HepG2 (cell line): ENCODE measurements around the gene CAMK1D. TPM values are rescaled to one million over a fixed set of nuclear protein-coding genes. Genes with fewer than 3 reads are reported as not detected.

Experiments used
- ATAC-seq: fragments of 200-7000 bp; cut with Tn5 transposase; 3 replicates; pipeline ENCODE4 v1.9.1; 2020; ENCODE audit warnings: mild to moderate bottlenecking, moderate library complexity
- BruUV-seq: library from RNA; stranded (reverse); fragments of 400-500 nt; replicated peaks from 2 replicates; lab custom pipeline; 2021; lab: Mats Ljungman, UMichigan
- CTCF ChIA-PET: fragments of 300-600 bp; formaldehyde crosslinking; extraction: SDS; loops from one replicate; lab custom pipeline; 2021; ENCODE audit warnings: low total read pairs, inconsistent platforms, low intra/inter-chr PET ratio; lab: Yijun Ruan, JAX
- POLR2A ChIA-PET: fragments of 350-600 bp; sonication (Branson Sonifier 250); formaldehyde crosslinking; loops from one replicate; lab custom pipeline; 2020; ENCODE audit warnings: antibody characterized with exemption, inconsistent platforms; lab: Yijun Ruan, JAX
- DNase-seq: peaks from one replicate; pipeline ENCODE4 v3.0.0-alpha.2; 2015; ENCODE audit warnings: low spot score
- FAIRE-seq: peaks from 3 replicates; lab custom pipeline; 2011; peaks lifted over from hg19 to GRCh38; lab: Jason Lieb, UNC
- H2AFZ ChIP-seq: one replicate; pipeline ENCODE4 v1.6.1; 2011; ENCODE audit warnings: low read length, inconsistent platforms
- H3K27ac ChIP-seq: fragments of 300-600 bp; 3 replicates; pipeline ENCODE4 v1.8.0; 2011; ENCODE audit warnings: mixed run types, mild to moderate bottlenecking, mixed read lengths, low read length, inconsistent platforms; ENCODE audit not compliant: insufficient read depth; ENCODE audit errors: extremely low read length
- H3K27me3 ChIP-seq, 2 experiments: fragments of 200-600 bp in 1 of 2; 2 replicates in 1 of 2; 3 replicates in 1 of 2; pipeline versions ENCODE4 v1.6.0 to v1.8.0; 2011; ENCODE audit warnings: low read length in 2 of 2, mild to moderate bottlenecking in 2 of 2, moderate library complexity in 2 of 2, inconsistent platforms in 1 of 2; ENCODE audit not compliant: insufficient read depth in 2 of 2, control insufficient read depth in 1 of 2
- H3K36me3 ChIP-seq, 2 experiments: fragments of 200-600 bp in 1 of 2; replicated peaks in 1 of 2; 2 replicates in 1 of 2; 3 replicates in 1 of 2; pipeline versions ENCODE4 v1.5.1 to v1.8.0; 2011; ENCODE audit warnings: low read length in 2 of 2, inconsistent platforms in 1 of 2; ENCODE audit not compliant: insufficient read depth in 2 of 2, control insufficient read depth in 1 of 2
- H3K4me1 ChIP-seq: 2 replicates; pipeline ENCODE4 v1.5.1; 2012; ENCODE audit warnings: low read length, inconsistent platforms; ENCODE audit not compliant: insufficient read depth
- H3K4me2 ChIP-seq: 2 replicates; pipeline ENCODE4 v1.6.0; 2011; ENCODE audit warnings: low read depth, low read length, inconsistent platforms
- H3K4me3 ChIP-seq, 3 experiments: fragments of 200-600 bp in 1 of 3; sonication (generic), shearing (Covaris generic) in 1 of 3; replicated peaks in 1 of 3; 2 replicates each; pipeline ENCODE4 v1.5.1; 2011 to 2016; ENCODE audit warnings: low read length in 3 of 3, inconsistent platforms in 2 of 3, low read depth in 2 of 3, mild to moderate bottlenecking in 2 of 3, control low read depth in 1 of 3, mixed read lengths in 1 of 3; ENCODE audit not compliant: insufficient read depth in 1 of 3
- H3K79me2 ChIP-seq: one replicate; pipeline ENCODE4 v1.6.1; 2011; ENCODE audit warnings: low read length, inconsistent platforms; ENCODE audit not compliant: insufficient read depth
- H3K9ac ChIP-seq: 2 replicates; pipeline ENCODE4 v1.6.0; 2011; ENCODE audit warnings: mild to moderate bottlenecking, low read depth, low read length, inconsistent platforms; ENCODE audit not compliant: insufficient read depth
- H3K9me3 ChIP-seq: 2 replicates; pipeline ENCODE4 v1.5.1; 2012; ENCODE audit warnings: mild to moderate bottlenecking, low read length
- H4K20me1 ChIP-seq: 2 replicates; pipeline ENCODE4 v1.6.0; 2011; ENCODE audit warnings: inconsistent platforms, mild to moderate bottlenecking, low read length, moderate library complexity; ENCODE audit not compliant: insufficient read depth
- DMAP1 ChIP-seq: IDR thresholded peaks from 2 replicates; pipeline ENCODE4 v1.6.1; 2016
- KIAA2018 ChIP-seq: sonication (generic); formaldehyde crosslinking; IDR thresholded peaks from 2 replicates; pipeline ENCODE4 v1.5.0; 2020; ENCODE audit warnings: mild to moderate bottlenecking, missing genetic modification reagents, borderline replicate concordance
- KLF16 ChIP-seq, 2 experiments: sonication (generic) in 1 of 2; formaldehyde crosslinking in 1 of 2; IDR thresholded peaks; 2 replicates each; pipeline versions ENCODE4 v1.6.1 to v1.8.0; 2016 to 2023; ENCODE audit warnings: missing genetic modification reagents in 2 of 2, missing compliant biosample characterization in 1 of 2
- MXD1 ChIP-seq: sonication (generic); formaldehyde crosslinking; IDR thresholded peaks from 2 replicates; pipeline ENCODE4 v1.4.0; 2020; ENCODE audit warnings: mild to moderate bottlenecking, missing genetic modification reagents
- RXRA ChIP-seq: sonication (generic); formaldehyde crosslinking; IDR thresholded peaks from 2 replicates; pipeline ENCODE4 v1.5.1; 2020; ENCODE audit warnings: missing genetic modification reagents
- ZBTB1 ChIP-seq: sonication (generic); formaldehyde crosslinking; IDR thresholded peaks from 2 replicates; pipeline ENCODE4 v1.4.0; 2020; ENCODE audit warnings: missing genetic modification reagents, borderline replicate concordance
- ZFP36 ChIP-seq: fragments of 150-350 bp; IDR thresholded peaks from 2 replicates; pipeline ENCODE4 v1.6.1; 2018; ENCODE audit warnings: borderline replicate concordance, low read length, low read depth; ENCODE audit not compliant: partially characterized antibody
- ZFP36L2 ChIP-seq: sonication (generic); formaldehyde crosslinking; IDR thresholded peaks from 2 replicates; pipeline ENCODE4 v1.4.0; 2020; ENCODE audit warnings: missing genetic modification reagents
- ZNF17 ChIP-seq: sonication (generic); formaldehyde crosslinking; IDR thresholded peaks from 2 replicates; pipeline ENCODE4 v1.5.0; 2020; ENCODE audit warnings: mild to moderate bottlenecking, missing genetic modification reagents
- ZNF230 ChIP-seq: sonication (generic); formaldehyde crosslinking; IDR thresholded peaks from 2 replicates; pipeline ENCODE4 v1.4.0; 2020; ENCODE audit warnings: mild to moderate bottlenecking, missing genetic modification reagents
- ZNF572 ChIP-seq: sonication (generic); formaldehyde crosslinking; IDR thresholded peaks from 2 replicates; pipeline ENCODE4 v1.5.1; 2020; ENCODE audit warnings: mild to moderate bottlenecking, missing genetic modification reagents
- ZNF607 ChIP-seq: sonication (generic); formaldehyde crosslinking; IDR thresholded peaks from 2 replicates; pipeline ENCODE4 v1.5.1; 2020; ENCODE audit warnings: missing genetic modification reagents, mild to moderate bottlenecking, borderline replicate concordance
- ZNF614 ChIP-seq: IDR thresholded peaks from 2 replicates; pipeline ENCODE4 v1.6.1; 2018; ENCODE audit warnings: missing biosample characterization, missing genetic modification reagents, inconsistent platforms, borderline replicate concordance
- WGBS: methylation state at CpG from one replicate; pipeline ENCODE4 v1.1.6; 2017; ENCODE audit warnings: low lambda C conversion rate; 5-methylcytosine and 5-hydroxymethylcytosine counted together
- in situ Hi-C: cut with HindIII; loops from 2 replicates; pipeline ENCODE4 v1.10.0; 2017; ENCODE audit warnings: low pct_unique_long_range_greater_than_20kb; ENCODE audit not compliant: extremely low pct_ligation_motif_present
- intact Hi-C: fragments of 100-400 bp; cut with micrococcal nuclease; formaldehyde crosslinking; loops from one replicate; pipeline ENCODE4 v1.10.0; 2022; ENCODE audit not compliant: unreplicated experiment
- polyA plus RNA-seq, 8 experiments: library from polyadenylated mRNA; depleted of rRNA in 3 of 8; stranded (reverse) in 7 of 8; unstranded in 1 of 8; fragments of >200 nt; fragmentation: Illumina TruSeq in 4 of 8; extraction: Trizol in 4 of 8; gene quantifications; 2 replicates each; pipeline versions ENCODE4 v1.2.1 to v1.2.3, GENCODE V29; 2011 to 2016; ENCODE audit warnings: low read depth in 4 of 8, missing spikeins in 1 of 8, mixed read lengths in 1 of 8; ENCODE audit not compliant: insufficient read depth in 1 of 8
- total RNA-seq, 5 experiments: library from RNA; depleted of rRNA; stranded (reverse); fragments of >200 nt; fragmentation: Illumina TruSeq; extraction: Trizol; gene quantifications; 2 replicates each; pipeline ENCODE4 v1.2.3, GENCODE V29; 2016; ENCODE audit warnings: low read depth in 1 of 5

Gene CAMK1D
- total and polyA plus RNA-seq, 2 of the 13 experiments (the other 11 are each of a cell fraction or from before 2014, with no cell fraction given), result under 0.01 TPM; not detected in 1

DNA sequence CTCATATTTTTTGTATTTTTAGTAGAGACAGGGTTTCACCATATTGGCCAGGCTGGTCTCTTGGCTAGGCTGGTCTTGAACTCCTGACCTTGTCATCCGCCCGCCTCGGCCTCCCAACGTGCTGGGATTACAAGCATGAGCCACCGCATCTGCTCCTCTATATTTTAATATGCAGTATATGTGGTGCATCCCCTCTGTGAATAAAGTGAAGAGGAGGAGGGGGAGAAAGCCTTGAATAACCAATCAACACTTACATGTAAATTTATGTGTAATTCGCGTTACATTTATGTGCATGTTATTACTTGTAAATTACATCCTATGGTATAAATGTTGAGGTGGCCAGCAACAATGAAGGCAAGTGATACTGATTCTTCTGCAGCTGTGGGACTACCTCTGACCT is 342.2 kb downstream of the CAMK1D start (continued):
- TF ChIP-seq KIAA2018 (no peak), KLF16 (CRISPR knock-in tag; IDR thresholded peaks at IDR 0.05) (no peak), ZFP36 (no peak)

DNA sequence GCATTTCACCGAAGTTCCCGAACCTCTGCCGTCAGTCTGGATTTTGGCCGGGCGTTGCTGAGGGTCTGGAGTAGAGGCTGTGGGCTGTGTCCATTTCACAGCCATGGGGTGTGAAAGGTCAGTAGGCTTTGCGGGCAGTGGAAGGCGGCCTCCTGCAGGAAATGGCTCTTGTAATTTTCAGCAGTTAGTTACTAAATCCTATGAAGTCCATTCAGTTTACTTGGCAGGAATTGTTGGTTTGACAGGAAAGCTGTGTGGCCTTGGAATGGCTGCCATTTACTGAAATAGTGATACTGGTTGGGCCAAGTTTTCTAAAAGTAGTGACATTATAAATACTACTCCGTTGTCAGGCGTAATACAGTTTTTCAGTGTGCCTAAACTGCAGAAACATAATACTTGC is 348.4 kb downstream of the CAMK1D start:
- POLR2A ChIA-PET, result no interaction called here
- H3K9ac ChIP-seq, result no peak overlapping the region
- in situ Hi-C loops, result no loop called here
- H2AFZ ChIP-seq, result no peak overlapping the region
- H4K20me1 ChIP-seq, result no peaks in the 10 kb centered on the region
- WGBS, result 89% methylated on average over 8 of the region's 9 CpGs
- H3K36me3 ChIP-seq, result no peaks in the 10 kb centered on the region
- CTCF ChIA-PET, result no interaction called here
- H3K27ac ChIP-seq, result no peak overlapping the region
- intact Hi-C loops, result no loop called here
- ATAC-seq (no peak), DNase-seq (no peak), FAIRE-seq (no peak)
- H3K4me1 ChIP-seq, result peaks cover 23% of the 10 kb centered on the region
- H3K4me3 ChIP-seq, result no peak overlapping the region
- H3K9me3 ChIP-seq, result no peaks in the 10 kb centered on the region
- no peaks in the 10 kb centered on the region for H3K79me2 ChIP-seq
- BruUV-seq, result no TSS peak
- no peak for TF ChIP-seq MXD1 (CRISPR knock-in tag)
- TF ChIP-seq ZFP36L2, result no peak
- TF ChIP-seq ZBTB1 (CRISPR knock-in tag), result no peak
- no peak for TF ChIP-seq ZNF607 (CRISPR knock-in tag)
- no peak for TF ChIP-seq ZNF17 (CRISPR knock-in tag)
- no peak for TF ChIP-seq ZNF572 (CRISPR knock-in tag)
- no peak for TF ChIP-seq ZNF230
- TF ChIP-seq RXRA (CRISPR knock-in tag), result no peak
- no peak for TF ChIP-seq ZNF614 (CRISPR knock-in tag)
- TF ChIP-seq DMAP1 (CRISPR knock-in tag), result no peak
- TF ChIP-seq, all 625 proteins: peak for 0
- Histone ChIP-seq H3K4me2 (no peak overlapping the region), H3K27me3 (peaks cover 0 to 3% of the 10 kb centered on the region in 2 experiments; a peak in 4 of 5 replicates)
